HG03280 (cell line): ENCODE results near the gene PDE4DIP.
"Not testable (repeated sequence)": the region's sequence is repeated elsewhere in the genome, so short reads cannot be mapped to it uniquely, and the experiment has no call there.

Experiments used
- ATAC-seq: cut with Tn5 transposase; IDR thresholded peaks from one replicate; pipeline ENCODE4 v1.9.1; 2021; ENCODE audit warnings: mild to moderate bottlenecking, moderate library complexity; ENCODE audit not compliant: unreplicated experiment

Gene PDE4DIP

GRCh38 chr1:148967580-148967979, 123.4 kb downstream of the PDE4DIP start:
- not testable (repeated sequence) for ATAC-seq

- ATAC-seq = not testable (repeated sequence)
Measured at GRCh38 chr1:148968682-148969081, 124.5 kb downstream of the PDE4DIP start.

DNA sequence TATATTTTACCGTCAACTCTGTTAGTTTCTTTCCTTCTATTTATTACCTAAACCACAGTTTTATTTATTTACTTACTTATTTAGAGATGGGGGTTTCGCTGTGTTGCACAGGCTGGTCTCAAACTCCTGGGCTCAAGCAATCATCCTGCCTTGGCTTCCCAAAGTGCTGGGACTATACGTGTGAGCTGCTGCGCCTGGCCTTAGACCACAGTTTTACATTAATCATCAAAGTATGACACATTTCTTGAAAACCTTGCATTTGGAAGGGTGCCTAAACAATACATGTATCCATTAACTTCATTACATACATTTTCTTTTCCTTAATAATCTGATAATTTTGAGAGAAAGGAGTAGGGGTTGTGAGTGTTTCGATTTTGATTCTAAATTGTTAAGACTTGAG, 124.9 kb downstream of the PDE4DIP start:
- ATAC-seq = not testable (repeated sequence)

DNA sequence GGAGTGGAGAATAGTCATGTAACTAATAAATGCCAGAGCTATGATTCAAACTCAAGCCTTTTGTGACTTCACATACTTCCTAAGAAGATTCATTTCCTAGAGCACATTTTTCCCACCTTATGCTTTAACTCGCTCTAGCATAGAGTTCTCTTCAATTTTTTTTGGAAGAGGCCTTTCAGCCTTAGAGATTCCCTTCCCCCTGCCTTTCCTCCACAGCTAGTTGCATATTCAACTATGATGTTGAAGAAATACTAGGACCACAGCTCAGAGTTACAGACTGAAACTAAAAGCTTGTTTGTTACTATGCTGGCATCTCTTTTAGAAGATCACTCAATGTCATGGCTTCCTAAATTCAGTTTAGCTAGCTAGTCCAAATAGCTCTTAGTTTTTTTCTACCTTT, 131.2 kb downstream of the PDE4DIP start:
- ATAC-seq = not testable (repeated sequence)

DNA sequence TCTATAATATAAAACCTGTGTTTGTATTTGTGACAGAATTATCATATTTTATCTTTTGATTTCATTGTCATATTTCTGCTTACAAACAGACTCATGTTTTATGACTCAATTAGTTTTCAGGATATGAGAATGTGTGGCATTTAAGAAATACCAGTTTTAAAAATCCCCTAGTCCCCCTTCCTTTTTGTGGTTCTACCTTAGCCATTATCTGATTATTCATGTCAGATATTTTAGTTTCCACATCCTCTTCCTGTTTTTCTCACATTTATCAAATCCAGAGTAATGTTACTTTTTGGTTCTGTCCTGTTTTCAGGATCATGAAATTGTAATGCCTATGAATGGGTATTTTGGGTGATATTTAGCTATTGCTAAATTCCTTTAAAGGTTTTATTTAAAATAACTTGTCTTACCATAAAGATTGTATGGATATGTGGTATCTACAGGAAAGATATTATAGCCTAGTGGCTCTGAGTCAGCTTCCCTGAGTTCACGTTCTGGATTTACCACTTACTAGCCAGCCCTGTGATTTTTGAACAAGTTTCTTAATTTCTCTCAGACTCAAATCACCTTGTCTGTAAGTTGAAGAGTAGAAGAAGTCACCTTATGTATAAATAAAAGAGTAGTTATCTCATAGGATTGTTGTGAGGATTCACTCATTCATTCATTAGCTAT, 131.8 kb downstream of the PDE4DIP start:
- not testable (repeated sequence) for ATAC-seq

DNA sequence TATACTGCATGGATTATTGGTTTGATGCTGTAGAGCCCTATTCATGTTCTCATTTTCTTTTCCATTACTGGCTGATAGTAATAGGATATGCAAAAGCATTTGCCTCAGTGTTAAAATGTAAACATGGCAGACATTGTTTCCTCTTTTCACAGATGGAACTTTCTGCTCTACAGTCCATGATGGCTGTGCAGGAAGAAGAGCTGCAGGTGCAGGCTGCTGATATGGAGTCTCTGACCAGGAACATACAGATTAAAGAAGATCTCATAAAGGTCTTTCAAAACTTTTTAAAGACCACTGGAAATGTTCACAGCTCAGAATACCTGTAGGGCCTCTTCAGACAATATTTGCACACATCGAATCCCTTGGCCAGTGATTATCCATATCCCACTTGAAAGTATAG, 133.6 kb downstream of the PDE4DIP start:
- ATAC-seq = not testable (repeated sequence)

- ATAC-seq = not testable (repeated sequence)
Measured at GRCh38 chr1:148989378-148989777, 145.2 kb downstream of the PDE4DIP start.

DNA sequence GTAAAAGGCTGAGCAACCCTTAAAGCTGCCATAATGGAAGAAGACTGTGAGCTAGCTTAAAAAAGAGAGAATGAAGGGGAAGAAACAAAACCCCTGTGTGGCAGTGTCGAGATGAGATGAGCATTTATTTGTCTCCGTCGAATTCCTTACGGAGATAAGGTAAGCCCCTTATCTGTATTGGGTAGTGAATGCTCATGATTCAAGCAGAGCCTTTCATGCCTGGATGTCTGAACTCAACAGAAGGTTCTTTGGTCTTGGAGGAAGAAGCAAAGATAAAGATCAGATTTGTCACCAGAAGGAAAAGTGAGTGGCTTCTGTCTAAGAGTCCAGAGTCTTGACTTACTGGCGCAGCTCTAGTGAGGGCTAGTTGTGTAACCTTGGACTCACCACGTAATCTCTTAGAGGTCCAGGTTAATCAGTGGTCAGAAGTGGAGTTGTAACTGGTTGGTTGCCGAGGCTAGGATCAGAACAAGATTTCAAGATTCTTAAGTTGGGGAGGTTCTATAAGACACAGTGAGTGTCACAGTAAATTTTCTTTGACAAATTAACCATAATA, 146.1 kb downstream of the PDE4DIP start:
- ATAC-seq = not testable (repeated sequence)

- not testable (repeated sequence) for ATAC-seq
Measured at GRCh38 chr1:148991818-148992217, 147.6 kb downstream of the PDE4DIP start.

DNA sequence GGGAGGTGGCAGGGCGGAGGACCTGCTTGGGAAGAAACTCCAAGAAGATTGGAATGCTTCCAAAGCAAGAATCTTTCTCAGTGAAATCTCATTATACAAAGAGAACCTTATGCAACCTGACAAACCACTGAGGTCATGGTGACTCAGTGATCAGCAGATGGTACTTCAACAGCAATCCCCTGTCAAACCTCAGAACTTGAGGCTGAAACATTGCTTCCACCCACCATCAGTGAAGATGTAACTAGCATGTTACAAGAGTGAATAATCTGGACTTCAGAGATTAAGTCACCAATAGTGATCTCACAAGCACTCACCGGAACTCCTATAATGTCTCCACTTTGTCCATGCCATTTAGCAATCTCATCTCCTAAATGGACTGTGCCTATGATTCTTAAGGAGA, 148.1 kb downstream of the PDE4DIP start:
- ATAC-seq = not testable (repeated sequence)

DNA sequence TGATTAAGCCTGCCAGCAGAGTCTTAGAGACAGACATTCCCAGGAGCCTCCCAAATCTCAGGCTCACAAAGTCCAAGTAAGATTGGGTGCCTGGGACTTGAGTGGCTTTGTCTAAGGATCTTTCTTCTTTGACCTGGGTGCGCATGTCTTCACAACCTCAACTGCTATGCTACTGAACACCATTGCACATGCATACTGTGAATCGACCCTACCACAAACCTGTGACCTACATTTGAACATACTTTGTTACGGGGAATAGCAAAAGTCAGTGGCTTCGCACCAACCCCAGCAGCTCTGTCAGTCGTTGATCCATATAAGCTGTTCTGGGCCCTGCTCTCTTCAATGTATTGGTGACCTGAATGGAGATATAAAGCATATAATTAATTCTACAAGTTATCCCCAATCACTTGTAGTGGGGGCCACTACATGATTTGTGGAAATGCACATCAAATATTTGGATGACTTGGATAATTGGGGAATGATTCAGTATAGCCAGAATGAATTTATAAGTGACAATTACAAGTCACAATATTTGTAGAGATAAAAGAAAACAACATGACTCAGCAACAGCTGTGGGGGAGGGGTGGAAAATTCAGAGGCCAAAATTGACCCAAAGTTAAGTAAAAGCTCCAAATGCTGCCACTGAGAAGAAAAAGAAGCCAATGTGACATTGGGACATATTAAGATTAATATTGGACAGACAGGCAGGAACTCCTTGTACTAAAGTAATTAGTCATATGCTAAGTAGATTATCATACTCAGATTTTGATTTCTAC, 152.4 kb downstream of the PDE4DIP start:
- not testable (repeated sequence) for ATAC-seq

DNA sequence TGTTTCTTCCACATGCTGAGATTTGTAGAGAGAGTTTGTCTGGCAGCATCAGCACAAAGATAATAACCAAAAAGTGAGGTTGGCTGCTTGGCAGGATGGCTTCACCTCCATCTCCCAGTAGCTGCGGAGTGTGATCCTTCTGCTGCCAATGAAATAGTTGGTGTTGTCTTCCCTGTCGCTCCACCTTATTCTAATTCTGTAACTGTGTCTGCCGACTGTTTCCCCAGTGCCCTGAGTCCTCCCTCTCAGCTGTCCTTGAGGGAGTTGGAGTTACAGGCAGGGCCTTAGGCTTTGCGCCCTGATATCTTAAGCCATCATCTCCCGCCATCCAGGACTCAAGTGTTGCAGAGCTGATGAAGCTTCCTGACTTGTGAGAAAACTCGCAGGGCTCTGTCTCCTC, 153.2 kb downstream of the PDE4DIP start:
- not testable (repeated sequence) for ATAC-seq

- ATAC-seq = not testable (repeated sequence)
Measured at GRCh38 chr1:149002664-149003063, 158.4 kb downstream of the PDE4DIP start.

GRCh38 chr1:149008326-149008725, 164.1 kb downstream of the PDE4DIP start:
- ATAC-seq = not testable (repeated sequence)

DNA sequence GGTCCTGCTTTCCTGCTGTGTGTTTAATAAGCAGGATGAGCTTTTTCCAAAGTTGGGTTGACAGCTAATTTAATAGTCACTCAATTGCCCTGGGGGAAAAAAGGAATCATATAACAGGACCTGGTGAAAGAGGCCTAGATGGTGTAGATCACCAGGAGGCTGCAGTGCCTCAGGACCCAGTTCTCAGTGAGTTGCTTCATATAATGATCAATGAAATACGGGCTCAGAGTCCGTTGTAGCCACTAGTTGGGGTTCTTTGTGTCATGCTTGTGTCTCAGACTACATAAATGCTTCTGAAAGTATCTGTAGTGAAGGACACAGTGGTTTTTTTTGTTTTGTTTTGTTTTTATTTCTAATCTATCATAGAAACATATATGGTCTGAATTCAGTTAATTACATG, 164.5 kb downstream of the PDE4DIP start:
- not testable (repeated sequence) for ATAC-seq

DNA sequence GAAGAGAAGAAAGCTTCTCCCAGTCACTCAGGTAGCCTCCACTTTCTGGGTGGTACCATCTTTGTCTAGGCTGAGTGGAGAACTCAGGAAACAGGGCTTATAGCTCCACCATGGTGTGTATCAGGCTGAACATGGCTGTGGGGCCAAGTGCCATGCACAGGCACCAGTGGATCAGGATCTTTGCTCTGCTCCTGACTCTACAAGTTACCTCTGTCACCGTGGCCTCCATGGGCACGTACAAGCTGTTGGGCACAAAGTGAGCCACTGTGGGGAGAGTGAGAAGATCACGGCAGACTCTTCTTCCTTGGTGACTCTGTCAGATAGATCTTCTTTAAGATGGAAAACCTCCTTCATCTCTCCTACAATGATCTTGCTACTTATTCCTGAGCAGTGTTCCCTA, 165.5 kb downstream of the PDE4DIP start:
- ATAC-seq = not testable (repeated sequence)

GRCh38 chr1:149012599-149012998, 168.4 kb downstream of the PDE4DIP start:
- ATAC-seq = not testable (repeated sequence)

DNA sequence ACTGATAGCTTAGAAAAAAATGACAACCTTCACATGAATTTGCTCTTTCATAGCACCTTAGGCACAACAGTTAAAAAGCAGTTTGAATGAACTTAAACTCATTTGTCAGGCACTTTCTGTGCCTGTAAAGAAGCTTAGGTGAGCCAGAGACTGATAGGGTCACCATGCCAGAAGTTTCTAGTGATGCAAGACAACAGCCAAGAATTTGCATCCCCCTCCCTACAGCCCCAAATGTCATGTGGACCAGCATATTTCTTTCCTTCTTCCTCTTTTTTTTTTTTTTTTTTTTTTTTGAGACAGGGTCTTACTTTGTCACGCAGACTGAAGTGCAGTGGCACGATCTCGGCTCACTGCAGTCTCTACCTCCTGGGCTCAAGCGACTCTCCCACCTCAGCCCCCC, 169.3 kb downstream of the PDE4DIP start:
- ATAC-seq = not testable (repeated sequence)

- ATAC-seq = not testable (repeated sequence)
Measured at GRCh38 chr1:149015522-149015921, 171.3 kb downstream of the PDE4DIP start.

- not testable (repeated sequence) for ATAC-seq
Measured at GRCh38 chr1:149016626-149017025, 172.4 kb downstream of the PDE4DIP start.

GRCh38 chr1:149018577-149018976, 174.3 kb downstream of the PDE4DIP start:
- not testable (repeated sequence) for ATAC-seq

DNA sequence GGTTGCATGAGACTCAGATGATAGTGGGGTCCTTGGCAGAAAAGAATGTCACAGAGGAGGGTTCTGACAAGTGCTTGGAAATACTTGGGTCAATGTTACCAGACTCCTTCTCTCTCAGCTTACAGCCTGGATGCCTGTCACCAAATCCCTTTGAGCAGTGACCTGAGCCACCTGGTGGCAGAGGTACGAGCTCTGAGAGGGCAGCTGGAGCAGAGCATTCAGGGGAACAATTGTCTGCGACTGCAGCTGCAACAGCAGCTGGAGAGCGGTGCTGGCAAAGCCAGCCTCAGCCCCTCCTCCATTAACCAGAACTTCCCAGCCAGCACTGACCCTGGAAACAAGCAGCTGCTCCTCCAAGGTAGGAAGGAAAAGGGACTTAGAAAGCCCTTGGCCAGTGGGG, 180.1 kb downstream of the PDE4DIP start:
- not testable (repeated sequence) for ATAC-seq
